OCI-LY1 (cell line): ENCODE data around the gene KPNB1.

ENCODE experiments used
- H2AFZ ChIP-seq: fragments of 200-600 bp; sonication (generic), shearing (Covaris generic); 2 replicates; pipeline ENCODE4 v1.6.0; 2014; ENCODE audit warnings: antibody characterized with exemption, mild to moderate bottlenecking, low read length
- H3F3A ChIP-seq: fragments of 200-600 bp; sonication (generic), shearing (Covaris generic); 2 replicates; pipeline ENCODE4 v1.6.0; 2014; ENCODE audit warnings: mild to moderate bottlenecking, antibody characterized with exemption, low read length, moderate library complexity; ENCODE audit not compliant: insufficient read depth
- H3K27ac ChIP-seq: fragments of 200-600 bp; sonication (generic); 2 replicates; pipeline ENCODE4 v1.5.1; 2014; ENCODE audit warnings: low read length, mixed run types, mild to moderate bottlenecking, low read depth; ENCODE audit not compliant: poor library complexity, severe bottlenecking
- H3K27me3 ChIP-seq: fragments of 200-600 bp; sonication (generic); 2 replicates; pipeline ENCODE4 v1.6.0; 2014; ENCODE audit warnings: antibody characterized with exemption, mild to moderate bottlenecking, low read length, moderate library complexity; ENCODE audit not compliant: insufficient read depth
- H3K36me3 ChIP-seq: fragments of 200-600 bp; sonication (generic); 2 replicates; pipeline ENCODE4 v1.6.1; 2014; ENCODE audit warnings: mild to moderate bottlenecking, antibody characterized with exemption, low read length, moderate library complexity, mixed read lengths; ENCODE audit not compliant: insufficient read depth
- H3K4me1 ChIP-seq: fragments of 200-600 bp; sonication (generic); 2 replicates; pipeline ENCODE4 v1.5.1; 2014; ENCODE audit warnings: mild to moderate bottlenecking, low read length, moderate library complexity; ENCODE audit not compliant: insufficient read depth, severe bottlenecking
- H3K4me2 ChIP-seq: fragments of 200-600 bp; sonication (generic), shearing (Covaris generic); 2 replicates; pipeline ENCODE4 v1.6.1; 2014; ENCODE audit warnings: low read length
- H3K4me3 ChIP-seq: fragments of 200-600 bp; sonication (generic); 2 replicates; pipeline ENCODE4 v1.5.1; 2014; ENCODE audit warnings: low read length, low read depth, mild to moderate bottlenecking, mixed read lengths; ENCODE audit not compliant: poor library complexity, severe bottlenecking
- H3K79me2 ChIP-seq: fragments of 200-600 bp; shearing (Covaris generic); 2 replicates; pipeline ENCODE4 v1.6.1; 2016; ENCODE audit warnings: mixed run types, low read length, mixed read lengths; ENCODE audit not compliant: insufficient read depth
- H3K9ac ChIP-seq: fragments of 200-600 bp; sonication (generic), shearing (Covaris generic); 2 replicates; pipeline ENCODE4 v1.6.1; 2014; ENCODE audit warnings: mild to moderate bottlenecking, low read length, mixed read lengths
- H3K9me2 ChIP-seq: fragments of 200-600 bp; sonication (generic), shearing (Covaris generic); 2 replicates; pipeline ENCODE4 v1.6.1; 2014; ENCODE audit warnings: low read depth, mild to moderate bottlenecking, low read length, mixed read lengths
- H3K9me3 ChIP-seq: fragments of 200-600 bp; shearing (Covaris generic); 2 replicates; pipeline ENCODE4 v1.6.1; 2014; ENCODE audit warnings: low read length, mixed read lengths
- H4K20me1 ChIP-seq: fragments of 200-600 bp; sonication (generic), shearing (Covaris generic); 2 replicates; pipeline ENCODE4 v1.6.0; 2016; ENCODE audit warnings: mild to moderate bottlenecking, low read length; ENCODE audit not compliant: insufficient read depth
- EZH2 ChIP-seq: fragments of 200-600 bp; sonication (generic), shearing (Covaris generic); IDR thresholded peaks from 2 replicates; pipeline ENCODE4 v1.8.0; 2017; ENCODE audit warnings: borderline replicate concordance, mixed run types, mild to moderate bottlenecking, antibody characterized with exemption, low read length, moderate library complexity, mixed read lengths
- TF ChIP-seq, protein P1 (sequence below): fragments of 200-600 bp; sonication (generic), shearing (Covaris generic); IDR thresholded peaks from 2 replicates; pipeline ENCODE4 v1.5.1; 2017; ENCODE audit warnings: mild to moderate bottlenecking, antibody characterized with exemption, low read length, moderate library complexity, mixed read lengths

KPNB1 gene

DNA sequence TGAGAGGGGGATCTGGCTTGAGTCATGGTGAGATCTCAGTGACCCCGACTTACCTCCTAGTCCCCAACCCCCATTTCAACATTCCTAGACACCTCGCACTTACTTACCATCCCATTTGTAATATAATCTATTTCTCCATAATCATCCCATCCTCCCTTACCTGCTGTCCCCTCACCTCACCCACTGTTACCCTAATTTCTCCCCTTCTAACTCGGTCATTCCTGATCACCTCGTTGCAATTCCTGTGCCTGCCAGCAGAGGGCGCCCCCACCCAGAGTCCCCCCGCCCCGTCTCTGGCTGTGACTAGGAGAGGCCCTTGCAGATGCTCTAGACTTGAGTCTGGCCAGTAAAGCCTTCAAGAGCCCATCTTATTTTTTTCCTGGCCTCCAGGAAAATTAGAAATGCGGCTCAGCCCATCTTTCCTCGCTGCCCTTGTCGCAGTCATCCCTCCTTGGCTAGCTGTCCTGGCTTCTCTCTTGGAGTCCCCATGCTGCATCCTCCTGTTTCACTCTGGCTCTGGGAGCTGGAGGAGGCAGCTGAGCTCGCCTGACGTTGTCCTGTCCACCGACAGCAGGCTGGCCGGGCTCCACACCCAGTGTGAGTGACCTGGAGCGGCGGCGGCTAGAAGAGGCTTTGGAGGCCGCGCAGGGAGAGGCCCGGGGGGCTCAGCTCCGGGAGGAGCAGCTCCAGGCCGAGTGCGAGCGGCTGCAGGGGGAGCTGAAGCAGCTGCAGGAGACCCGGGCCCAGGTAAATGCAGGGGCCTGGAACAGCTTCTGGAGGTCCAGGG is 49.2 kb downstream of the KPNB1 start:
- no peak overlapping the region for H2AFZ ChIP-seq
- no peaks in the 10 kb centered on the region for H3K79me2 ChIP-seq
- H3K9ac ChIP-seq, result no peak overlapping the region
- H3K9me2 ChIP-seq, result no peaks in the 10 kb centered on the region
- no peaks in the 10 kb centered on the region for H4K20me1 ChIP-seq
- H3K4me3 ChIP-seq, result no peak overlapping the region
- H3K27me3 ChIP-seq, result no peaks in the 10 kb centered on the region
- no peak overlapping the region for H3K27ac ChIP-seq
- H3K36me3 ChIP-seq, result peaks cover 26% of the 10 kb centered on the region
- H3K4me1 ChIP-seq, result peaks cover 27% of the 10 kb centered on the region
- no peaks in the 10 kb centered on the region for H3F3A ChIP-seq
- TF ChIP-seq, protein P1, sequence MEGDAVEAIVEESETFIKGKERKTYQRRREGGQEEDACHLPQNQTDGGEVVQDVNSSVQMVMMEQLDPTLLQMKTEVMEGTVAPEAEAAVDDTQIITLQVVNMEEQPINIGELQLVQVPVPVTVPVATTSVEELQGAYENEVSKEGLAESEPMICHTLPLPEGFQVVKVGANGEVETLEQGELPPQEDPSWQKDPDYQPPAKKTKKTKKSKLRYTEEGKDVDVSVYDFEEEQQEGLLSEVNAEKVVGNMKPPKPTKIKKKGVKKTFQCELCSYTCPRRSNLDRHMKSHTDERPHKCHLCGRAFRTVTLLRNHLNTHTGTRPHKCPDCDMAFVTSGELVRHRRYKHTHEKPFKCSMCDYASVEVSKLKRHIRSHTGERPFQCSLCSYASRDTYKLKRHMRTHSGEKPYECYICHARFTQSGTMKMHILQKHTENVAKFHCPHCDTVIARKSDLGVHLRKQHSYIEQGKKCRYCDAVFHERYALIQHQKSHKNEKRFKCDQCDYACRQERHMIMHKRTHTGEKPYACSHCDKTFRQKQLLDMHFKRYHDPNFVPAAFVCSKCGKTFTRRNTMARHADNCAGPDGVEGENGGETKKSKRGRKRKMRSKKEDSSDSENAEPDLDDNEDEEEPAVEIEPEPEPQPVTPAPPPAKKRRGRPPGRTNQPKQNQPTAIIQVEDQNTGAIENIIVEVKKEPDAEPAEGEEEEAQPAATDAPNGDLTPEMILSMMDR, result peak; percentile 97
- no peak for TF ChIP-seq EZH2
- H3K9me3 ChIP-seq, result no peaks in the 10 kb centered on the region
- no peak overlapping the region for H3K4me2 ChIP-seq

DNA sequence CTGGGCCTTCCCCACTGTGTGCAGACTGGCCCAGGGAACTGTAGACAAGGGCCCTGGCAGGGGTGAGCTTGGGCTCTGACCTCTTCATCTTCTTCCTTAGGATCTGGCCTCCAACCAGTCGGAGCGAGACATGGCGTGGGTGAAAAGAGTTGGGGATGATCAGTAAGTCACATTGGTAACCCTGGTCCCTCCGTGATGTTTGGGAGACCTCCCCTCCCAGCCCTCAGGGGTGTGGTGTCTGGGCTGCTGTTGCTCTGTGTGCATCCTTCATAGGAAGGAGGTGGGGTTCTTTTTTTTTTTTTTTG is 49.8 kb downstream of the KPNB1 start:
- H3K4me1 ChIP-seq, result peaks cover 33% of the 10 kb centered on the region
- H3K79me2 ChIP-seq, result no peaks in the 10 kb centered on the region
- H3K9me2 ChIP-seq, result no peaks in the 10 kb centered on the region
- peaks cover 26% of the 10 kb centered on the region for H3K36me3 ChIP-seq
- no peak overlapping the region for H3K4me3 ChIP-seq
- no peak overlapping the region for H2AFZ ChIP-seq
- no peak overlapping the region for H3K27ac ChIP-seq
- H3K9me3 ChIP-seq, result no peaks in the 10 kb centered on the region
- H3K27me3 ChIP-seq, result no peaks in the 10 kb centered on the region
- H3F3A ChIP-seq, result no peaks in the 10 kb centered on the region
- H4K20me1 ChIP-seq, result no peaks in the 10 kb centered on the region
- H3K9ac ChIP-seq, result no peak overlapping the region
- no peak overlapping the region for H3K4me2 ChIP-seq
- TF ChIP-seq EZH2, result no peak
- TF ChIP-seq, protein P1, result no peak

DNA sequence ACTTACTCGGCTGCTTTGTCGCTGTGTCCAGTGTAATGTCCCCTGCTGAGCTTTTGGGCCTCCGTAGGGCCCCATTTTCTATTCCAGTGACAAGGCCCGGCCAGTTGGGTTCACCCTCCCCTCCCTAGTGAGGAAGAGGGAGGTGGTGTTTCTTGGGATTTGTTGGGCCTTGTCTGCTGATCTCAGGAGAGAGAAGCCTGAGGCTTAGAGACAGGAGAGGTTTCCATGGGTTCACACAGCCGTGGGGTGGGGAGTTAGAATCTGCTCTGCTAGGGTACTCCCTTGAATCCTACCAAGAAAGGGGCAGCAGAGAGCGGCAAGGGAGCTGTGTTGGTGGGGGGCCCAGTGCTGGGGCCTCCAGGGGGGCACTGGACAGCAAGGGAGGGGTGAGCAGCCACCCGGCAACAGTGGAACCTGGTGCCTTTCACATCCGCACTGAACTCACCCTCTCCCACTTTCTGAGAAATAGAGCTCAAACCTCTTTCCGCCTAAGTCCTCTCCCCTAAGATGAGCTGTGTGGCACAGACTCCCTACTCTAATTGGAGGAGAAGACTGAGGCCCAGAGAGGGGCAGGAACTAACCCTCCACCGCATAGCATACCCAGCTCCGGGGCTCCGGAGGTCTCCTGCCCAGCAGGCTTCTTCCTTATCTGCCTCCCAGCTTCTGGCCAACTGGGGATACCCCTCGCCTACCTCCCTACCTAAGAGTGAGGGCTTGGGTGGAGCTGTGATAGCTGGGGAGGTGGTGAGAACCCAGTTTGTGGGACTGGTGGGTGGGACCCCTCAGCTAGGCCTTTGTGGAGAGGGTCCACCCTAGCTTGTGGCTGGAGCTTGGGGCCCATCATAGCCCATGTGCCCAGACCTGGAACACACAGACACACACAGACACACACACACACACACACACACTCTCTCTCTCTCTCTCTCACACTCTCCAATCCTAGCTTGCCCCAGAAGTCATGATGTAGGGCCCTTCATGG is 51.0 kb downstream of the KPNB1 start:
- H2AFZ ChIP-seq, result no peak overlapping the region
- H3K4me1 ChIP-seq, result peaks cover 22% of the 10 kb centered on the region
- H3K27me3 ChIP-seq, result no peaks in the 10 kb centered on the region
- TF ChIP-seq EZH2, result no peak
- TF ChIP-seq, protein P1, result no peak
- no peak overlapping the region for H3K4me3 ChIP-seq
- no peak overlapping the region for H3K4me2 ChIP-seq
- 0 out of 2 replicates have a peak, but pooled peaks cover 3% of the 10 kb centered on the region for H3F3A ChIP-seq
- no peak overlapping the region for H3K9ac ChIP-seq
- H3K27ac ChIP-seq, result no peak overlapping the region
- peaks cover 32% of the 10 kb centered on the region for H3K36me3 ChIP-seq
- no peaks in the 10 kb centered on the region for H3K9me3 ChIP-seq
- no peaks in the 10 kb centered on the region for H3K9me2 ChIP-seq
- H4K20me1 ChIP-seq, result no peaks in the 10 kb centered on the region
- H3K79me2 ChIP-seq, result no peaks in the 10 kb centered on the region
